GM08714 (cell line): ENCODE measurements around the gene BPHL.
"Not testable (repeated sequence)": the region's sequence is repeated elsewhere in the genome, so short reads cannot be mapped to it uniquely, and the experiment has no call there.

ENCODE experiments used
- H3K4me3 ChIP-seq: fragments of 200-500 bp; sonication (Bioruptor generic); 2 replicates; pipeline ENCODE4 v1.5.1; 2014; ENCODE audit warnings: mild to moderate bottlenecking, low read length, inconsistent platforms
- ZNF274 ChIP-seq: IDR thresholded peaks from 2 replicates; pipeline ENCODE4 v1.6.1; 2012; ENCODE audit warnings: mild to moderate bottlenecking, low read depth, low read length

BPHL gene

DNA sequence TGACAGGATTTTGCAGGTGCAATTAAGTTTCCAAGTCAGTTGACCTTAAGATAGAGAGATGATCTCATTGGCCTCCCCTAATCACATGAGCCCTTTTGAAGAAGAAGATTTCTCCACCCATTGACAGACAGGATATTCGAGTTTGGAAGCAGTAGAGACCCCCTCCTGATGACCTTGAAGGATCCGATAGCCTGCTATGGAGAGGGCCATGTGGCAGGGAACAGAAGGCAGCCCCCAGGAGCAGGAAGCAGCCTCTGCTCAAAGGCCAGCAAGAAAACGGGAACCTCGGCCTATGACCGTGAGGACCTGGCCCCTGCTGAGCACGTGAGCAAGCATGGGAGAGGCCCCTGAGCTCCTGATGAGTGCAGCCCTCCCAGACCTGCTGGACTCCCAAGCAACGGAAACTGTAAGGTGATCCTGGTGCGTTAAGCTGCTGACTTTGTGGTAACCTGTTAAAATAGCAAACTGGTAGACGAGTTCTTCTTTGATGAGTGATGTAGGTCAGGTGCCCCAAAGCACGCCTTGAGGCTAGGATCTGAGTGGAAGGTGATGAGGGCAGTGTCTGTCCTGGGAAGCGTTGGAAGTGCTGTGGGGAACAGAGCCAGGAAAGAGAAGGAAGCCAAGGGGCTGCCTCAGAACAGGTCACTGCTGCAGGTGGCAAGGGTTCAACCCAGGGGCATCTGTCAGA lies 57.3 kb downstream of the BPHL start:
- TF ChIP-seq ZNF274 = no peak
- H3K4me3 ChIP-seq = no peak overlapping the region

DNA sequence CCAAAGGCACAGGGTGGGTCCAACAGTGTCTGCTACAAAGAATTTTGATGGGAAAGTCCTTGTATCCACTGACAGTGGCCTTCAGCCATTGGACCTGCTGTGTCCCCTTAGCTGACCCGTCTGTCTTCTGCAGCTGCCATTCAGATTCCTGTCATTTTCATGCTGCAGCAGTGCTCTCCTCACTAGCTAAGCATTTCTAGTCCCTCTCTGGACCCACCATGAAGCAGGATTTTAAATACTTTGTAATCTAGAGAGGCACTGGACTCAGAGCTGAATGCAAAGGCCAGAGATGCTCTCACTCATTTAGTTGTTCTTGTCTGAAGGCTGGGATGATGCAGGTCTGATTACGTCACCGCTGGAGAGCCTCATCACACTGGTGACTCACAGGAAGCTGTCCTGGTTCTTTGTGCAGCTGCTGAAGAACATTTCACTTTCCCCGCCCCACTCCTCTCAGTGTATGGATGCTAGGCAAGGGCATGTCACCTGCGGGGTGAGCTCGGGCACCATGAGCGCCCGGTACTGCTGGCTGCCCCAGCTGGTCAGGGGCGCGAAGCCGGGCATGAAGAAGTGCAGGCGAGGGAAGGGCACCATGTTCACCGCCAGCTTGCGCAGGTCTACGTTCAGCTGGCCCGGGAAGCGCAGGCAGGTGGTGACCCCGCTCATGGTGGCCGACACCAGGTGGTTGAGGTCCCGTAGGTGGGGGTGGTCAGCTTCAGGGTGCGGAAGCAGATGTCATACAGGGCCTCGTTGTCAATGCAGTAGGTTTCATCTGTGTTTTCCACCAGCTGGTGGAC lies 58.2 kb downstream of the BPHL start:
- no peak for TF ChIP-seq ZNF274
- no peak overlapping the region for H3K4me3 ChIP-seq

DNA sequence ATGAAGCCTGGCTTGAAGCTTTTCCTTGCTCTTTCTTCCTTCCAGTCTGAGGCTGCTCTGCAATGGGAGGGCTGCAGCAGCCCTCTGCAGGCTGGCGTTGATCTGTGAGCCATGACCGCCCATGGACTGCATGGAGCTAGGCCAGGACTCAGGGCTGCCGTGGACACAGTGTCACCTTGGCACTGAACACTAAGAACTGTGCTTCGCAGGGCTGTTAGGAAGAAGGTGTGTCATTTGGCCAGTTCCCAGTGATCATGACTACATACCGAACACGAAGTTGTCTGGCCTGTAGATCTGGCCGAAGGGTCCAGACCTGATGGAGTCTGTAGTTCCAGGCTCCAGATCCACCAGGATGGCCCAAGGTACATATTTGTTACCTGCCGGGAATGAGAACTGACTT lies 60.2 kb downstream of the BPHL start:
- H3K4me3 ChIP-seq = not testable (repeated sequence)

DNA sequence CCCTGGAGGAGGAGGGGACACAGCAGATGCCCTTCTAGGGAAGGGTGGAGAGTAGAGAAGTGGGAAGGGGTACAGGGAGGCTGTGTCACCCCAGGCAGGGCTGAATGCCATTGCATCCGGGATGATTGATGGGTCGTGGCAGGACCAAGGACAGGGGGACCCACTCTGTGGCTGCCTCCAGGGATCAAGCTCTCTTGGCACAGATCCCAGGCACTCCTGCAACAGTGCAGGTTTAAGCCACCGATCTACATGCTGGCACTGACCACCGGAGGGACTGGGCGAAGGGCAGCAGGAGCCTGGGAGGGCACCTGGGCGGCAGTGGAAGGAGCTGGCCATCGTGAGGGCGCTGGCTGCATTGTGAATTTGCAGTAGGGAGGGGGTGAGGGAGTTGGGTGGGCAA lies 61.4 kb downstream of the BPHL start:
- H3K4me3 ChIP-seq = not testable (repeated sequence)

DNA sequence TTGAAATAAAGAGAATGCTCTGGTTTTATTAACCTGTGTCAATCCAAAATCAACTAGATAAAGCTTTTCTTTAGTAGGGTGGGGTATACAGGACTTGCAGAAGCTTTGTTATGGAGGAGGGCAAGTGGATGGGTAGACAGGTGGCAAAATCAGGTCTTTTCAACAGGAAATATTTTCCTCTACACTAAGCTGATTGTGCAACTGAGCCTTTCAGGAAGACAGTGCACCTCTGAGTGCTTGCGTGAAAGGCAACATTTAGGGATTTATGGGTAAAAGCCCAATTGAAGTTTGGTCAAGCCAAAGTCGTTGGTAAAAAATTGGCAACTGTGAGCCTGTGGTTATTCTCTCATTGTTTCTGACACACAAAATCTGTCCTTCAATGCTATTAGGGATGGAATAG lies 62.6 kb downstream of the BPHL start:
- TF ChIP-seq ZNF274 = no peak
- H3K4me3 ChIP-seq = no peak overlapping the region

DNA sequence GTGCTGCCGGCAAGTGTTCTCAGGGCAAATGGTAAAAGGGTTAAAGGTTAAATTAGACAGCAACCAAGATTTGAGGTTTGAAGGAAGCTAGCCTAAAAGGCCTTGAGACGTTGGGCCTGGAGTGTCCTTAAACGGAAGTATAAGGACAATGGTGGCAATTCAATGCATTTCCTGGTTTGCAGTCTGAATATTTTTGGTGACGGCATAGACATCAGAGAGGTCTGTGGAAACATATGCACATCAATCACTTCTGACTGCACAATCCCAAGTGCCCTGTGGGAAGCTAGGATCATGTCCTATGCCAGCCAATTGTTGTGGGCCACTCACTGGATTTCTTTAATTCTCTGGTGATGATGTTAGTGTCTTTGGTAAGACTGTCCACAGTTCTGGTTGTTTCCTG lies 64.6 kb downstream of the BPHL start:
- no peak for TF ChIP-seq ZNF274

DNA sequence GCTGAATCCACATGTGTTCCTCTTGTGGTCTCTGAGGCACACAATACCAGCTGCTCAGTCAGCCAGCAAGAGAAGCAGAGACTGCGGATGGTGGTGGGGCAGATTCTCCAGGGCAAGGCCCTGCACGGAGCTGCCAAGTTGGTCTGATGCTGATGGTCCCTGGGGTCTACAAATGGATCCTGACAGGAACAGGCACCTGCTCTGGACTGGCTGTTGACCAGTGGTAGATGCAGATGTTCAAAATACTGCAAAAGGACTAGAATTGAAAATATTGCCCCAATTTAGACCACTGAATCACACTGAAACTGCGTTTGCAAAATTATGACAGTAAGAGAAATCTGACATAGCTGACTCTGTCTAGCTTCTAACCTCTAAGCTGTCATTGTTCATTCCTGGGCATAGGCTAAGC lies 68.5 kb downstream of the BPHL start:
- TF ChIP-seq ZNF274 = no peak
- H3K4me3 ChIP-seq = no peak overlapping the region

More for the DNA sequence above, 64.6 kb downstream of the BPHL start:
- H3K4me3 ChIP-seq = no peak overlapping the region

DNA sequence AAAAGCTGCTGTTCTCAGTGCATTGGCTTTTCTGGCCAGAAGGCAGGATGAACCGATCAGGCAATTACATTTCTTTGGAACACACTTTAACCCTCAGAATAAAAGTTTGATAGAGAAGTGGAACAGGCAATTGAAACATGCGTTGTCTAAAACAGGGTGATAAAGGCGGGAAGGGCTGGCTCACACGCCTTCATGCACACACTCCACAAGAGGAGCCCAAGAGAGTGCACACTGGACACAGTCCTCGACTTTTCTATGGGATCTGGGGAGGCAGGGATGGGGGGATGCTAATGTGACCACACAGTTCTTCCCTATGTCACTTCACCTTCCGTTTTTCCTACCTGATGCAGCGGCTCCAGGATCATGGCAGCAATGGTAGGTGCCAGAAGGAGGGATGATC lies 69.8 kb downstream of the BPHL start:
- TF ChIP-seq ZNF274 = no peak
- H3K4me3 ChIP-seq = no peak overlapping the region

DNA sequence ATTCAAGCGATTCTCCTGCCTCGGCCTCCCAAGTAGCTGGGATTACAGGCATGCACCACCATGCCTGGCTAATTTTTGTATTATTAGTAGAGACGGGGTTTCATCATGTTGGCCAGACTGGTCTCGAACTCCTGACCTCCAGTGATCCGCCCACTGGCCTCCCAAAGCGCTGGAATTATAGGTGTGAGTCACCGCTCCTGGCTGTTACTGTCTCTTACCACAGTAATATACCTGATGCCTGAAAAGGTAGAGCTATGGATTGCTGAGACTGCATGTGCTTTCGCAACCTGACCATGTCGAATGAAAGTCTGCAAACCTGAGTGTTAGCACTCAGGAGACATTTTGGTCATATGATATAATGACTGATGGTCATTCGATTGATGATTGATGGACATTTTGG lies 70.7 kb downstream of the BPHL start:
- not testable (repeated sequence) for H3K4me3 ChIP-seq

DNA sequence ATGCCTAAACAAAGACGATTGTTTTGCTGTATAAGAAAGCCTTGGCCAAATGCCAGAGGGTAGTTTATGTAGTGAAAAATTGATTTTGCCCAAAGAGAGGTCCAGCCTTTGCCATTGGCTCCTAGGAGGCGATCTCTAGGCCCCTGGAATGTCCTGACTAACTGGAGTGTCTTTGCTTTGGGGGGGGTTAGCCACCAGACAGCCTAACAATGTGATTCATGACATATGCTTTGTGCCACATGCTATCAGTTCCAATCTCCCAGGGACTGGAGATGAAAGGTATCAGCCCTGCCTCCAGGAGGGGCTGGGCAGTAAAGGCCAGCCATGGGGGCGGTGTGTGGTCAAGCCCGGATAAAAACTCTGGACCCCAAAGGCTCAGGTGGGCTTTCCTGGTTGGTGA lies 71.5 kb downstream of the BPHL start:
- TF ChIP-seq ZNF274 = no peak
- H3K4me3 ChIP-seq = no peak overlapping the region

DNA sequence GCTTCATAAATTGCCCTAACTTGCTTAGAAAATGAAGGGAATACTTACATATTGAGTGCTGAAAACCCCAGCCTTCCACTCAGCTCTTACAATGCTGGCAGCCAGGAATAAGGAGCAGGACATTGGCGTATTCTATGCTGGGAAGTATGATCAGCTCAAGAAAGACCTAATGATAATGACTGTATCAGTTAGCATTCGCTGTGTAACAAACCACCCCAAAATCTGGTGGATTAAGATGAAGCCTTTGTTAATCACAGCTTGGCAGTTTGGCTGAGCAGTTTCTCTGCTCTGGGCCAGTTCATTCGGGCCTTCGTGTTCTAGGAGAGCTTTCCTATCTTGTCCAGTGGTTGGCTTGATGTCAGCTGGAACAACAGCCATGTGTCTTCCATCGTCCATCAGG lies 72.3 kb downstream of the BPHL start:
- H3K4me3 ChIP-seq = no peak overlapping the region
- TF ChIP-seq ZNF274 = no peak

DNA sequence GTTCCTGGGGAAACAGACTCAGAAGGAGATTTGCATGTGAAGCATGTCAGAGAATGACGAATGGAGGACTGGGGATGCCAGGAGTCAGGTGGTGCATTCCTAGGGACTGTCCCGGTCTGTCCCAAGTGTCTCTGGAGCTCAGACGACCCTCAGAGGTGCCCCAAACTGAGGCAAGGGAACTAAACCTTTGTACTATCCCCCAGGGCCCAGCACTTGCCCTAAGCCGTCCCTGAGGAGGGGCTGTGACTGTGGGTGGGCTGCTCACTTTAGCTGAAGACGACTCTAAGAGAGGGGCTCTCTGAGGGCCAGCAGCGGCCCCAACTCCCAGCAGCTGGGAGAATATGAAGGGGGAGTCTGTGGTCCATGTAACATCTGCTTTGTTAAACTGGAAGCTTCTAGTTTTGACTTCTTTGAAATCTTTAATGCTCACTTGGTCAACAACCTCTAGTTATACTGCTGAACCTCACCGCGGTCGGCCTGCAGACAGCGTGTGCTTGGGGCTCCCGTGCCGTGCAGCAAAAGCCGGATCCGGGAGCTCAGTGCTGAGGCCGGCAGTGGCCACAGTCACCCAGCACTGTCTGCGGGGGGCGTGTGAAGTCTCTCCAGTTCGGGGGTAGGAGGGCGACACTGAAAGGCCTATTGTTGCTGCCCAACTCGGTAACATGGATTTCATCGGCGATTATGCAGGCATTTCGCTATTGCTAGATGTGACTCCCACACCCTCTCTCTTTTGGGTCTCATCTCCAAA lies 74.8 kb downstream of the BPHL start:
- no peak for TF ChIP-seq ZNF274
- H3K4me3 ChIP-seq = no peak overlapping the region

DNA sequence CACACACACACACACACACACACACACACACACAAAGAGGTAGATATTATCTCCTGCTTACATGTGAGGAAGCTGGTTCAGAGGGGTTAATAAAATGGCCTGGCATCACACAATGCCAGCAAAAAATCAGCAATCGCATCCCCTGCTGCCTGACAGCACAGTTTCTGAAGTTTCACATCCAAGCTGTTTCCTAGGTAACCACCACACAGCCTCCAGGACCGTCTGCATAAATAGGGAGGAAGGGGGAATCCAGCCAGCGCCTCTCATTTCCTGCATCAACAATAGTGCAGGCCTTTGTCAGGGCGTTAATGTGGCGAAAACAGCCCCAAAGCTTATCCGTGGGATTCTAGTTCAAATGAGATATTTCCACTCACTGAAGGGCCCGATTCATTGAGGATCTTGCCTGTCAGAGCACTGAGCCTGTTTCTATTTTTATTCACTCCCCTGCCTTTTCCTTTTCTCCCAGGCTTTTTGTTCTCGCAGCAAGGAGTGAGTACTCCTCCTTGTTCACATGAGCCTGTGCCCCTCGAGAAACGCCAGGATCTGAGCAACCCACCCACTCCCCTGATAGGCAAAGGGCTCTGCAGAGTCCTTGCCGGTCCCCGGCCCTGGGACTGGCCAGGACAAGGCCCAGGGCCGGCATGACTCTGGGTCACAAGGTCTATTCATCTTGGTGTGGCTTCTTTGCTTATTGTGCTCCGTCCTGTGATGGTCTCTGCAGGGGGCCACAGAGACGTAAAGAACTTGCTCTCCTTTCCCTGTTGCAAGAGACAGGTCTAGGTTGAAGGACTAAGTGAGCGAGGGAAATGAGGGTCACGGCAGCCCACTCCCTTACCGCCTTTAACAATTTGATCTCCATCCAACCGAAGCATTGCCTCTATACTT lies 76.3 kb downstream of the BPHL start:
- no peak for TF ChIP-seq ZNF274
- no peak overlapping the region for H3K4me3 ChIP-seq

DNA sequence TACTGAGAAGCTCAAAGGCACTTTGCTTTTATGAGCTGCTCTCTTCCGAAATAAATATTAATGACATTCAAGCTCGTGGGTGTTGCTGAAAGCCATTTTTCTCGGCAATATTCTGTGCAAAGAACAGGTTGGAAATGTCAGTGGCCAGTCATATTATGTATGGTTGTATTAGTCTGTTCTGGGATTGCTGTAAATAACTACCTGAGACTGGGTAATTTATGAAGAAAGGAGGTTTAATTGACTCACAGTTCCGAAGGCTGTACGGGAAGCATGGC lies 76.8 kb downstream of the BPHL start:
- H3K4me3 ChIP-seq = no peak overlapping the region

More for the DNA sequence above, 76.8 kb downstream of the BPHL start:
- TF ChIP-seq ZNF274 = no peak
